ENCODE measurements around the gene SNRNP27. TPM values are rescaled to one million over a fixed set of nuclear protein-coding genes. Genes with fewer than 3 reads are reported as not detected.

SNRNP27 gene
- total and polyA plus RNA-seq, 2 donors (not counting 1 experiment from before 2014, with no cell fraction given), result 38.8 to 62.9 TPM

DNA sequence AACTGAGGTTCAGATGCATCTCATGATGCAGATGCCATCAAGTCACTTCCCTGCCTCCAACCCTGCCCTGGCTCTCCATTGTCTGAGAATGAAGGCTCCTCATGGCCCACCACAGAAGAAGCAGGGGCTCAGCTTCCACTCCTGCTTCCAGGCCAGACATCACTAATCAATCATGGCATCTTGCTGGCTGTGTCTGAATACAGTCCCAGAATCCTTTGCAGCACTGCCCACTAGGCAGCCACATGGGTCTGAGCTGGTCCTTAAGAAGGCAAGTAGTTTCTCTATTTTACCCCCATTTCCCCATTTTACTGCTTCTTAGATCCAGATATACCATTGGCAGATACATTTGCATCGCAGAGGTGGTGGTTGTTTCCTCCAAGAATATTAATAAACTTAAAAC lies 60.3 kb downstream of the SNRNP27 start:
- H3K9ac ChIP-seq (ENCODE audit: insufficient read depth, low read length), result no peak overlapping the region
- no peaks in the 10 kb centered on the region for H3K36me3 ChIP-seq (ENCODE audit: control insufficient read depth, insufficient read depth, low read length)
- H3K27ac ChIP-seq (ENCODE audit: insufficient read depth, low read length), result no peak overlapping the region
- H3K79me2 ChIP-seq (ENCODE audit: control insufficient read depth, insufficient read depth, low read length), result no peaks in the 10 kb centered on the region
- H3K9me3 ChIP-seq (ENCODE audit: control insufficient read depth, insufficient read depth, low read depth, low read length), result no peaks in the 10 kb centered on the region
- no peaks in the 10 kb centered on the region for H4K20me1 ChIP-seq (ENCODE audit: control insufficient read depth, extremely low read depth, insufficient read depth, low read length)
- H3K4me1 ChIP-seq (ENCODE audit: control insufficient read depth, extremely low read depth, insufficient read depth, low read length), result no peaks in the 10 kb centered on the region
- no peak overlapping the region for H2AFZ ChIP-seq (ENCODE audit: low read length)
- H3K4me3 ChIP-seq (replicated peaks in 1 of 4; ENCODE audit: control extremely low read depth in 1 of 4, insufficient read depth in 1 of 4, low read depth in 3 of 4, low read length in 4 of 4), result no peak overlapping the region
- TF ChIP-seq, protein P1, sequence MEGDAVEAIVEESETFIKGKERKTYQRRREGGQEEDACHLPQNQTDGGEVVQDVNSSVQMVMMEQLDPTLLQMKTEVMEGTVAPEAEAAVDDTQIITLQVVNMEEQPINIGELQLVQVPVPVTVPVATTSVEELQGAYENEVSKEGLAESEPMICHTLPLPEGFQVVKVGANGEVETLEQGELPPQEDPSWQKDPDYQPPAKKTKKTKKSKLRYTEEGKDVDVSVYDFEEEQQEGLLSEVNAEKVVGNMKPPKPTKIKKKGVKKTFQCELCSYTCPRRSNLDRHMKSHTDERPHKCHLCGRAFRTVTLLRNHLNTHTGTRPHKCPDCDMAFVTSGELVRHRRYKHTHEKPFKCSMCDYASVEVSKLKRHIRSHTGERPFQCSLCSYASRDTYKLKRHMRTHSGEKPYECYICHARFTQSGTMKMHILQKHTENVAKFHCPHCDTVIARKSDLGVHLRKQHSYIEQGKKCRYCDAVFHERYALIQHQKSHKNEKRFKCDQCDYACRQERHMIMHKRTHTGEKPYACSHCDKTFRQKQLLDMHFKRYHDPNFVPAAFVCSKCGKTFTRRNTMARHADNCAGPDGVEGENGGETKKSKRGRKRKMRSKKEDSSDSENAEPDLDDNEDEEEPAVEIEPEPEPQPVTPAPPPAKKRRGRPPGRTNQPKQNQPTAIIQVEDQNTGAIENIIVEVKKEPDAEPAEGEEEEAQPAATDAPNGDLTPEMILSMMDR (conservative IDR thresholded peaks at IDR 0.05 in 1 of 2, IDR thresholded peaks at IDR 0.05 in 1 of 2; ENCODE audit: low read depth in 1 of 2, low read length in 2 of 2), result no peak
- no peak for TF ChIP-seq EZH2 (IDR thresholded peaks at IDR 0.05; ENCODE audit: low read length, missing control alignments)
- DNase-seq (ENCODE audit: low read depth in 2 of 2), result no peak
- H3K27me3 ChIP-seq (ENCODE audit: control insufficient read depth, insufficient read depth, low read length), result peaks cover 15% of the 10 kb centered on the region
- no peak overlapping the region for H3K4me2 ChIP-seq (ENCODE audit: extremely low read depth, insufficient read depth, low read length)

Other genes with a start within 250 kb of the SNRNP27 start
- gene ANXA4, start 151.8 kb upstream of the SNRNP27 start, total RNA-seq, result 106 and 114 TPM in 2 replicates
- gene ANXA4, start 151.8 kb upstream of the SNRNP27 start, polyA plus RNA-seq, result 98.4 and 106 TPM in 2 replicates
- 7.7 and 9.1 TPM in 2 replicates for gene GMCL1, start 64.3 kb upstream of the SNRNP27 start, total RNA-seq
- 7.6 and 12.4 TPM in 2 replicates for gene GMCL1, start 64.3 kb upstream of the SNRNP27 start, polyA plus RNA-seq
- gene MXD1, start 21.2 kb downstream of the SNRNP27 start, total RNA-seq, result 7.7 and 8.4 TPM in 2 replicates
- gene MXD1, start 21.2 kb downstream of the SNRNP27 start, polyA plus RNA-seq, result 4.8 and 5.4 TPM in 2 replicates
- gene ASPRV1, start 67.7 kb downstream of the SNRNP27 start, total RNA-seq, result 0.26 and 0.33 TPM in 2 replicates
- gene ASPRV1, start 67.7 kb downstream of the SNRNP27 start, polyA plus RNA-seq, result 0.08 and 0.10 TPM in 2 replicates
- gene PCBP1, start 193.5 kb downstream of the SNRNP27 start, total RNA-seq, result 30.6 and 42.1 TPM in 2 replicates
- gene PCBP1, start 193.5 kb downstream of the SNRNP27 start, polyA plus RNA-seq, result 104 and 143 TPM in 2 replicates